Right lobe of liver (tissue), 4 donors: ENCODE data around the gene FOXD4L6.
"Not testable (repeated sequence)": the region's sequence is repeated elsewhere in the genome, so short reads cannot be mapped to it uniquely, and the experiment has no call there.

Source experiments
- POLR2A ChIP-seq: fragments of 450-650 bp; IDR thresholded peaks from one replicate; pipeline ENCODE4 v1.6.1; 2017; ENCODE audit warnings: antibody characterized with exemption, mild to moderate bottlenecking
- TF ChIP-seq, protein P1 (sequence below), 4 donors: fragments of 200-600 bp in 3 of 4; fragments of 450-650 bp in 1 of 4; IDR thresholded peaks; one replicate each; pipeline versions ENCODE4 v1.5.1 to v1.8.0; 2016 to 2022; ENCODE audit warnings: antibody characterized with exemption in 4 of 4, mild to moderate bottlenecking in 2 of 4
- donor health status: DM: no; HTN: no; CAD: no.
- donor health status: DM: no; HTN: no; CAD: no.
- donor health status: DM: no; HTN: yes; CAD: no.

DNA sequence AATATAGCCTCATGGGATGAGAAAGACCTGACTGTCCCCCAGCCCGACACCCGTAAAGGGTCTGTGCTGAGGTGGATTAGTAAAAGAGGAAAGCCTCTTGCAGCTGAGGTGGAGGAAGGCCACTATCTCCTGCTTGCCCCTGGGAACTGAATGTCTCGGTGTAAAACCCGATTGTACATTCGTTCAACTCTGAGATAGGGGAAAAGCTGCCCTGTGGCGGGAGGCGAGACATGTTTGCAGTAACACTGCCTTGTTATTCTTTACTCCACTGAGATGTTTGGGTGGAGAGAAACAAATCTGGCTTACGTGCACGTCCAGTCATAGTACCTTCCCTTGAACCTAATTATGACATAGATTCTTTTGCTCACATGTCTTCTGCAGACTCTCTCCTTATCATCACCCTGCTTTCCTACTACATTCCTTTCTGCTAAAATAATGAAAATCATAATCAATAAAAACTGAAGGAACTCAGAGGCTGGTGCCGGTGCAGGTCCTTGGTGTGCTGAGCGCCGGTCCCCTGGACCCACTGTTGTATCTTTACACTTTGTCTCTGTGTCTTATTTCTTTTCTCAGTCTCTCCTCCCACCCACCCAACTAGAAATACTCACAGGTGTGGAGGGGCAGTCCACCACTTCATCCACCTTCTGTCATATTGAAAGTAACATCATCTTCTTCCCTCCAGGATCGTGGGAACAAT lies 22.8 kb downstream of the FOXD4L6 start:
- TF ChIP-seq, protein P1, sequence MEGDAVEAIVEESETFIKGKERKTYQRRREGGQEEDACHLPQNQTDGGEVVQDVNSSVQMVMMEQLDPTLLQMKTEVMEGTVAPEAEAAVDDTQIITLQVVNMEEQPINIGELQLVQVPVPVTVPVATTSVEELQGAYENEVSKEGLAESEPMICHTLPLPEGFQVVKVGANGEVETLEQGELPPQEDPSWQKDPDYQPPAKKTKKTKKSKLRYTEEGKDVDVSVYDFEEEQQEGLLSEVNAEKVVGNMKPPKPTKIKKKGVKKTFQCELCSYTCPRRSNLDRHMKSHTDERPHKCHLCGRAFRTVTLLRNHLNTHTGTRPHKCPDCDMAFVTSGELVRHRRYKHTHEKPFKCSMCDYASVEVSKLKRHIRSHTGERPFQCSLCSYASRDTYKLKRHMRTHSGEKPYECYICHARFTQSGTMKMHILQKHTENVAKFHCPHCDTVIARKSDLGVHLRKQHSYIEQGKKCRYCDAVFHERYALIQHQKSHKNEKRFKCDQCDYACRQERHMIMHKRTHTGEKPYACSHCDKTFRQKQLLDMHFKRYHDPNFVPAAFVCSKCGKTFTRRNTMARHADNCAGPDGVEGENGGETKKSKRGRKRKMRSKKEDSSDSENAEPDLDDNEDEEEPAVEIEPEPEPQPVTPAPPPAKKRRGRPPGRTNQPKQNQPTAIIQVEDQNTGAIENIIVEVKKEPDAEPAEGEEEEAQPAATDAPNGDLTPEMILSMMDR (IDR thresholded peaks at IDR 0.05) = not testable (repeated sequence)
- not testable (repeated sequence) for TF ChIP-seq POLR2A
